Measurements from ENCODE around the gene CDH13.

The CDH13 gene

GRCh38 chr16:82626791-82627261 is at the start of gene CDH13:
TSS of gene CDH13 (plus strand) at chr16:82626969.
- DNase-seq: no peak

DNA sequence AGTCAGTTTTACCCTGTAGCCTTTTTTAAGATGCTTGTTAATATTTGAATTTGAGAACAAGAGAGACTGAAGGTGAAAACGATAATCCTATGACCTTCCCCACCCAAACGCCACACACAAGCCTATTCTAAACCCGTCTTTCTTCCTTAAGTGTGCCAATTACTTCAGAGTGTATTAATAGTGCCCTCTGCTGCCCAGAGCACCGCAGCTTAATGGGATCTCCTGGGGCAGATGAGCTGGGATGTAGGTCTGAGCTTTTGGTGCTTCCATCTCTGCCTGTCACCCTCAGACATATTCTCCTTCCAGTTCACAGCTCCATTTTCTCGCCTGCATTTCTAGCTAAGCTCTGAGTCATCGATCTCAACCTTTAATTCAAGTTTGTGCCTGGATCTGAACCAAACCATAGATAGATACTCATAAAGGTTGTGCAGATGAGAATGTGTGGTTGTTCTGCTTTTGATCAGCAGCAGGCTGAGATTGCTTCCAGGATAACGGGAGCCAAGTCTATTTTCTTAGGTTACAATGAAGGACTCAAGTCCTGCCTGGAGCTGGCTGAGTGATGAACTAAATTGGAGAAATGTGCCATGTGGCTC is 46.4 kb upstream of the CDH13 start:
- no peak for DNase-seq

- DNase-seq: no peak
Measured at GRCh38 chr16:82582975-82583374, 43.8 kb upstream of the CDH13 start.

DNA sequence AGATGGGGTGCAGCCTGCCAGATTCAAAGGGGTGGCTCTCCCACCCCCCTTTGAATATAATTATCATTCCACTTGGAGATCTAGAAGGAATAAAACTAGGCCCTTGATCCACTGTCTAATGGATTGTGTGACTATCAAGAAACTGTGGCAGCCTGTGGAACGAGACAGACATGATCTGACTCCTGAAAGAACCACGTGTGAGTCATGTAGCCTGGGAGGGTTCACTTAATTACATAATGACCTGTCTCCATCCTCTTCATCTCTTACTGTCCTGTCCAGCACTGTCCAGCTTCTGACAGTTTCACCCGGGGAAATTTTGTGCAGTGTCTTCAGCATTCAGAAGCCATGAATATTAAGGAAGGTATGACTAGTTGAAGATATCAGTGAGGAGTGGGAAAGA is 43.3 kb upstream of the CDH13 start:
- no peak for DNase-seq

DNA sequence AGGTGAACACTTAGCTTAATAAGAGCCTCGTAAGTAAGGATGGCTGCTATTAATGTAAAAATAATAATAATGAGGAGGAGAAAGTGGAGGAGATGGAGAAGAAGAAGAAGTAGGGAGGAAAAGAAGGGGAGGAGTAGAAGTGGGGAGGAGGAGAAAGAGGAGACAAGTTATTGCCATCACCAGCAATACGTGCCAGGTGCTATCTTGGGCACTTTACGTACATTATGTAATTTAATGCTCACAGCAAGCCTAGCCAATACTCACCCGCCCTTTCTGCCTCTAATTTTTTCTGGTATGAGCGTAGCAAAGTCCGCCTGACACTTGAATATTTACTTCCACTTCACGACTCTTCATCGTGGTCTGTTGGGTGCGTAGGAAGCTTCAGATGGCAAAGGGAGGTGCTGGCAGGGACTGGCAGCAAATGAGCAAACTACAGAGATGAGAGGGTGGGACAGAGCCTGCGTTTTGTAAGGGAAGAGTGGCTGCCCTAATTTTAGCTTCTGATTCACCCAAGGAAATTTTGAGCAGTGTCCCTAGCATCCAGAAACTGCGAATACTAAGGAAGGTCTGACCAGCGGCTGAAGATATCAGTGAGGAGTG is 42.1 kb upstream of the CDH13 start:
- DNase-seq: no peak

GRCh38 chr16:82585675-82586074 is 41.1 kb upstream of the CDH13 start:
- DNase-seq: no peak

DNA sequence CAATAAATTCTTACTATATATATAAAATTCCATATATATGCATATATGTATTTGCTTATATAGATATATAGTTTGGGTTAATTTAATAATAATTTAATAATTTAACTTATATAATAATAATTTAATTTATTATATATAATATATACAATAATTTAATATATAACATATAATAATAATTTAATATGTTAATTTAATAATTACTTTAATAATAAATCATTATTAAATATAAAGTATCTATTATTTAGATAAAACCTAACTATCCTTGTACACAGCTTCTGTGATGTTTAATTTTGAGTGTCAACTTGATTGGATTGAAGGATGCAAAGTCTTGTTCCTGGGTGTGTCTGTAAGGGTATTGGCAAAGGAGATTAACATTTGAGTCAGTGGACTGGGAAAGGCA is 40.6 kb upstream of the CDH13 start:
- no peak for DNase-seq

DNA sequence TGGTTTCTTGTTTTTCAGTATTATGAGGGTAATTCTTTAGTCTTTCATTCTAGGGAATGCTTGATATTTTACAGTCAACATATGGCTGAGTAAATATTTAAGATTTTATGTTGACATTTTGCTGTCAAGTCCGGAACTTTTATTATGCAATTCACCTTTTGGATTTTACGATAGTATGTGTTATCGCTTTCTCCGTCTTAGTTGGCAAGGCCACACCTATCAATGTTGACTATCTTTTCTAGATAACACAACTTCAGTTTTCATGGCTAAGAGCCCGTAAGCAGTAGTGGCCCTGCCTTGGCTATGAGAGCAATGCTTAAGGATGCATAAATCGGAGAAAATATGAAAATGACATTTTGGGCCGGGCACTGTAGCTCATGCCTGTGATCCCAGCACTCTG is 39.5 kb upstream of the CDH13 start:
- DNase-seq: no peak

GRCh38 chr16:82589407-82589806 is 37.4 kb upstream of the CDH13 start:
- DNase-seq: no peak

DNA sequence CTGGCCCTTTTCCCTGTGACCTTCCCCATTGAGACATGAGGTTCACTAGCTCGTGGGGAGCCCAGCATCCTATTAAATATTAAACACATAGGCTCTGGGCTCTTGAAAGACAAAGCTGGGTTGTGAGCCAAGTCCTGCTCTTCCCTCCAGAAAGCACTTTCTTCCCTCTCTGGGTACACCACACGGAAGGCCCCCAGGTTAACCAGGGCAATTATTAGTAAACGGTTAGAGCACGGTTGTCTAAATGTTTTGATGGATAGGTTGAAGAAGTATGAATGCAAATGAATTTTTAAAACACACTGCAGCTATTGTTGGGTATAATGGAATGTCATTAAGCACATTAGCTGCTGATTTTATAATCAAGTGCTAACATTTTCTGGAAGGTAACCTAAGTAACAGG is 32.7 kb upstream of the CDH13 start:
- DNase-seq: no peak

GRCh38 chr16:82598771-82599170 is 28.0 kb upstream of the CDH13 start:
- DNase-seq: no peak

- no peak for DNase-seq
Measured at GRCh38 chr16:82601989-82602640, 24.7 kb upstream of the CDH13 start.

DNA sequence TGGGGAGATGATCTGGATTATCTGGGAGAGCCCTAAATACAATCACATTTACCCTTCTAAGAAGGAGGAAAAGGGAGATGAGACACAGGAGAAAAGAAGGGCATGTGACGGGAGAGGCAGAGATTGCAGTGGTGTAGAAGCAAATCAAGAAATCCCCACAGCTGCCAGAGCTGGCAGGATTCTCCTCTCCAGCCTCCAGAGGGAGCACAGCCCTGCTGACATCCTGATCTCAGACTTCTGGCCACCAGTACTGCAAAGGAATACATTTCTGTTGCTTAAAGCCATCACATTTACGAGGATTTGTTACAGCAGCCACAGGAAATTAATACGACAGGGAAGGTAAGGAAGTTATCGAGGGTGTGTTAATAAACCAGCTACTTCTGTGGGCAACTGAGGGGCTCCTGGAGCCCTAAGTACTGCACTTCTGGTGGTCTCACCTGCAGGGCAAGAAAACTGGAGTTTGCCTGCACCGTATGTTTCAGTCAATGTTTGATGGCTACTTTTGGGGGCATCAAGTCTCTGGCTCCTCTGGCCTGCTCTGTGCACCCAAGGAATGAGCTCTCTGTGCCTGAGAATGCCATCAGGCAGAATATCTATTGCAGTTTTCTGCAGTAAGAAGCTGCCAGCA is 22.9 kb upstream of the CDH13 start:
- no peak for DNase-seq

GRCh38 chr16:82605076-82605475 is 21.7 kb upstream of the CDH13 start:
- no peak for DNase-seq

- no peak for DNase-seq
Measured at GRCh38 chr16:82605863-82606620, 20.7 kb upstream of the CDH13 start.

- DNase-seq: no peak
Measured at GRCh38 chr16:82609140-82609539, 17.6 kb upstream of the CDH13 start.

GRCh38 chr16:82612263-82612662 is 14.5 kb upstream of the CDH13 start:
- DNase-seq: no peak

- no peak for DNase-seq
Measured at GRCh38 chr16:82616356-82616755, 10.4 kb upstream of the CDH13 start.

- DNase-seq: no peak
Measured at GRCh38 chr16:82621781-82622180, 5.0 kb upstream of the CDH13 start.

GRCh38 chr16:82623241-82623640 is 3.5 kb upstream of the CDH13 start:
- no peak for DNase-seq

DNA sequence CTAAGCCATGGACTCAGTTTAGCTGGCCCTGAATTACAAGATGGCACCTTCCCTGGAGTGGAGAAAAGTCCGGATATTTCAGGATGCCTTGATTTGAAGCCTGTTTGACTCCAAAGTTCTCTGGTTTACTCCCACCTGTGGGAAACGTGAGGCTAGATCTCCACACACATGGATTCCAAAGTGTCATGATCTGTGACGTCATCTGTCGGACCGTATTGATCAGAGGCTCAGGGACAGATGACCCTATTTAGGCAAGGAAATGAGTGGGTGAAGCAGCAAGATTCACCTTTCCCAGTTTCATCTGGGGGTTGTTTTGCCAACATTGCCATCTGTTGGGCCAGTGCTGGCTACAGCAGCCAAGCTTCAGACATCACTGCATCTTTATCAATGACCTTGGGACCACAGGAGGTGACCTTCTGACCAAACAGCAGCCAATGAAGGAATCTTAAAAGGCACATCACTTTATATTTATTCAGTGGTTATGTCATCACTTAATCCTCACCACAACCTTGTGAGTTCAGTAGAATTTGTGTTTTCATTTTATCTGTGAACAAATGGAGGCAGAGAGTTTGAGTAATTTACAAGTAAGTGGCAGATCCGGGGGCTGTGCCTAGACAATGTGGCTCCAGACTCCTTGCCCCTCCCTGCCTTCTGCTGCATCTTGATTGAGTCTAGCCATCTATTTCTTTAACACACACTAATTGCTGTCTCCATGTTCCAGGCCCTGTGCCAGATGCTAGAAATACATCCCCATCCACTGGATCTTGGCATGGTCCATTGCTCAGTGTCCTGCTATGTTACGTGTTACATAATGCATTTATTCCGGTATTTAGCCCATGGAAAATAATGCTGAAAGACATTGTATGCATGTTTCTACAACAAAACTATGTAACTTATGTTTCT is 1.5 kb upstream of the CDH13 start:
- no peak for DNase-seq

DNA sequence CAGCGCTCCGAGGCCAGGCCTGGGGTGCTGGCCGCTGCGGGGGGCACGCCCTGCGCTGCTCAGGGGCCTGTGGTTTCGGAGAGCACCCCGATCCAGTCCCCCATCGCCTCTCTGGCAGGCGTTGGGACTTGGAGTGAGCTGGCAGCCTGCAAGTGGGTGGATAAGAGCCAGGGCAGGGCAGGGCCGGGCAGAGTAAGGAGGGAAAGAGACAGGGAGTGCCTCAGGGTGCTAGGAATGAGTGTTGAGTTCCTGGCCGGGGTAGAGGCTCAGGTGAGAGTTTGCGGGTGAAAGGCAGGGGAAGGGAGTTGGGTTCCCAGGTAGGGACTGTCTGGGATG is 1.3 kb downstream of the CDH13 start:
- no peak for DNase-seq

Measured in NK-92 treated with Interleukin-12 subunit alpha and Interleukin-12 subunit beta, amount 100 ng/mL, for 24 hours (cell line).